Epithelial cell of proximal tubule (primary cell): ENCODE data around the gene LYZL1. TPM values are rescaled to one million over a fixed set of nuclear protein-coding genes. Genes with fewer than 3 reads are reported as not detected.
"Not testable (repeated sequence)": the region's sequence is repeated elsewhere in the genome, so short reads cannot be mapped to it uniquely, and the experiment has no call there.

Experiments used
- DNase-seq: peaks from one replicate; pipeline ENCODE4 v3.0.0-alpha.2; 2011; ENCODE audit warnings: low read depth
- H3K4me3 ChIP-seq: 2 replicates; pipeline ENCODE4 v1.5.1; 2011; ENCODE audit warnings: low read depth, mild to moderate bottlenecking, low read length
- CTCF ChIP-seq: conservative IDR thresholded peaks from 2 replicates; pipeline ENCODE4 v1.5.1; 2012; ENCODE audit warnings: low read depth, mild to moderate bottlenecking, low read length
- total RNA-seq: library from RNA; depleted of rRNA; stranded (reverse); fragments of >200 nt; gene quantifications from 2 replicates; pipeline ENCODE4 v1.2.3, GENCODE V29; 2015

Gene LYZL1
- not detected in 2 replicates for total RNA-seq

GRCh38 chr10:29288906-29289305 is at the start of gene LYZL1:
TSS of gene LYZL1 (plus strand) at chr10:29289070. CDS start at chr10:29291868, 2,798 bp downstream.
- not testable (repeated sequence) for DNase-seq, H3K4me3 ChIP-seq

- no peak for DNase-seq
These were observed 49.0 kb upstream of the LYZL1 start for GRCh38 chr10:29239569-29240472.

GRCh38 chr10:29240986-29241660 is 47.7 kb upstream of the LYZL1 start:
- no peak for TF ChIP-seq CTCF
- H3K4me3 ChIP-seq: no peak overlapping the region
- DNase-seq: no peak

More at GRCh38 chr10:29239569-29240472, 49.0 kb upstream of the LYZL1 start:
- no peak overlapping the region for H3K4me3 ChIP-seq
- TF ChIP-seq CTCF: peak; percentile 90

- TF ChIP-seq CTCF: no peak
- H3K4me3 ChIP-seq: no peak overlapping the region
- DNase-seq: no peak
These were observed 46.9 kb upstream of the LYZL1 start for GRCh38 chr10:29241925-29242324.

- H3K4me3 ChIP-seq: no peak overlapping the region
- no peak for TF ChIP-seq CTCF
- DNase-seq: no peak
These were observed 45.8 kb upstream of the LYZL1 start for GRCh38 chr10:29243066-29243465.

GRCh38 chr10:29243750-29244149 is 45.1 kb upstream of the LYZL1 start:
- no peak for DNase-seq
- TF ChIP-seq CTCF: peak; percentile 60
- H3K4me3 ChIP-seq: no peak overlapping the region

- TF ChIP-seq CTCF: no peak
- H3K4me3 ChIP-seq: no peak overlapping the region
- no peak for DNase-seq
These were observed 43.9 kb upstream of the LYZL1 start for GRCh38 chr10:29244978-29245377.
